Karpas-422 (cell line): Measurements from ENCODE around the gene TMEM235. TPM values are rescaled to one million over a fixed set of nuclear protein-coding genes. Genes with fewer than 3 reads are reported as not detected.
A peak's percentile ranks its signal among the peaks of the same experiment; 100 is the strongest.

ENCODE experiments used
- DNase-seq: peaks from one replicate; pipeline ENCODE4 v3.0.0-alpha.2; 2015
- H2AFZ ChIP-seq: fragments of 200-600 bp; sonication (generic); 2 replicates; pipeline ENCODE4 v1.6.1; 2014; ENCODE audit warnings: antibody characterized with exemption, low read length, mixed read lengths
- H3K27ac ChIP-seq: fragments of 200-600 bp; sonication (generic); 2 replicates; pipeline ENCODE4 v1.5.1; 2014; ENCODE audit warnings: mild to moderate bottlenecking, low read length, moderate library complexity
- H3K27me3 ChIP-seq: fragments of 200-600 bp; sonication (generic); 2 replicates; pipeline ENCODE4 v1.6.1; 2014; ENCODE audit warnings: low read length, mixed read lengths
- H3K36me3 ChIP-seq: fragments of 200-600 bp; sonication (generic); 2 replicates; pipeline ENCODE4 v1.6.1; 2014; ENCODE audit warnings: low read length, mixed read lengths; ENCODE audit not compliant: insufficient read depth
- H3K4me1 ChIP-seq: fragments of 200-600 bp; sonication (generic); 2 replicates; pipeline ENCODE4 v1.6.1; 2014; ENCODE audit warnings: mild to moderate bottlenecking, low read length, mixed read lengths
- H3K4me2 ChIP-seq: fragments of 200-600 bp; sonication (generic); 2 replicates; pipeline ENCODE4 v1.6.1; 2014; ENCODE audit warnings: low read length, low read depth, mild to moderate bottlenecking; ENCODE audit not compliant: poor library complexity, severe bottlenecking
- H3K4me3 ChIP-seq: fragments of 200-600 bp; sonication (generic); 2 replicates; pipeline ENCODE4 v1.5.1; 2014; ENCODE audit warnings: mild to moderate bottlenecking, antibody characterized with exemption, low read length, mixed read lengths
- H3K79me2 ChIP-seq: fragments of 200-600 bp; sonication (generic); 2 replicates; pipeline ENCODE4 v1.6.1; 2014; ENCODE audit warnings: mild to moderate bottlenecking, low read length, mixed read lengths
- H3K9ac ChIP-seq: fragments of 200-600 bp; sonication (generic); 2 replicates; pipeline ENCODE4 v1.6.0; 2014; ENCODE audit warnings: low read length
- H3K9me2 ChIP-seq: fragments of 200-600 bp; sonication (generic), shearing (Covaris generic); replicated peaks from 2 replicates; pipeline ENCODE4 v1.6.0; 2014; ENCODE audit warnings: mild to moderate bottlenecking, low read length, moderate library complexity; ENCODE audit not compliant: insufficient read depth
- H3K9me3 ChIP-seq: fragments of 300-700, 200-600 bp; sonication (generic); 2 replicates; pipeline ENCODE4 v1.6.1; 2014; ENCODE audit warnings: low read length, mixed read lengths
- H4K20me1 ChIP-seq: fragments of 200-600 bp; sonication (generic); 2 replicates; pipeline ENCODE4 v1.6.1; 2014; ENCODE audit warnings: mild to moderate bottlenecking, antibody characterized with exemption, low read length, low read depth; ENCODE audit not compliant: insufficient read depth
- total RNA-seq: library from RNA; depleted of rRNA; stranded (reverse); fragments of >200 nt; shearing (Covaris generic); gene quantifications from 2 replicates; pipeline ENCODE4 v1.2.3, GENCODE V29; 2014; ENCODE audit warnings: low replicate concordance

TMEM235 gene
- total RNA-seq, 1 experiment from 2014 or later = not detected

- Histone ChIP-seq H3K27me3 (no peaks in the 10 kb centered on the region), H4K20me1 (no peaks in the 10 kb centered on the region), H3K9me3 (no peaks in the 10 kb centered on the region), H3K4me3 (no peak overlapping the region), H3K9ac (no peak overlapping the region), H2AFZ (no peak overlapping the region), H3K9me2 (no peaks in the 10 kb centered on the region), H3K4me1 (peaks cover 7% of the 10 kb centered on the region), H3K4me2 (no peak overlapping the region), H3K79me2 (peaks cover 10% of the 10 kb centered on the region), H3K36me3 (0 out of 2 replicates have a peak, but pooled peaks cover 7% of the 10 kb centered on the region), H3K27ac (no peak overlapping the region)
- DNase-seq = no peak
These were observed 21.3 kb upstream of the TMEM235 start for GRCh38 chr17:78210111-78210510.

DNA sequence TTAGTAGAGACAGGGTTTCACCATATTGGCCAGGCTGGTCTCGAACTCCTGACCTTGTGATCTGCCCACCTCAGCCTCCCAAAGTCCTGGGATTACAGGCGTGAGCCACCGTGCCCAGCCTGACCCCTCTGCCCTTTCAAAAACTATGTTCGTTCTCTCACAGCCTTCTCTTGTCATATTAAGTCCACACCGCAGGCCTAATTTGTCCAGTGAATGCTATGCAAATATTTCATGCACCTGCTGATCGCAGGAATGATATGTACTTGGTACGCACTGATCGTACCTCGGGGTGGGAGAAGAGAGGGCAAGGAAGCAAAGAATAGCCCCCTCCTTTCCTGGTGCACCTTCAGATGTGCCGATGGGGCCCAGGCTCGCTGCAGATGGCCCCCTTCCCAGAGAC is 20.4 kb upstream of the TMEM235 start:
- Histone ChIP-seq H3K9me3 (no peaks in the 10 kb centered on the region), H3K27ac (no peak overlapping the region), H2AFZ (no peak overlapping the region), H3K9me2 (no peaks in the 10 kb centered on the region), H3K27me3 (no peaks in the 10 kb centered on the region), H3K9ac (no peak overlapping the region), H3K79me2 (peaks cover 19% of the 10 kb centered on the region), H3K4me1 (peaks cover 14% of the 10 kb centered on the region), H3K36me3 (0 out of 2 replicates have a peak, but pooled peaks cover 10% of the 10 kb centered on the region), H3K4me2 (no peak overlapping the region), H3K4me3 (no peak overlapping the region), H4K20me1 (no peaks in the 10 kb centered on the region)
- no peak for DNase-seq

DNA sequence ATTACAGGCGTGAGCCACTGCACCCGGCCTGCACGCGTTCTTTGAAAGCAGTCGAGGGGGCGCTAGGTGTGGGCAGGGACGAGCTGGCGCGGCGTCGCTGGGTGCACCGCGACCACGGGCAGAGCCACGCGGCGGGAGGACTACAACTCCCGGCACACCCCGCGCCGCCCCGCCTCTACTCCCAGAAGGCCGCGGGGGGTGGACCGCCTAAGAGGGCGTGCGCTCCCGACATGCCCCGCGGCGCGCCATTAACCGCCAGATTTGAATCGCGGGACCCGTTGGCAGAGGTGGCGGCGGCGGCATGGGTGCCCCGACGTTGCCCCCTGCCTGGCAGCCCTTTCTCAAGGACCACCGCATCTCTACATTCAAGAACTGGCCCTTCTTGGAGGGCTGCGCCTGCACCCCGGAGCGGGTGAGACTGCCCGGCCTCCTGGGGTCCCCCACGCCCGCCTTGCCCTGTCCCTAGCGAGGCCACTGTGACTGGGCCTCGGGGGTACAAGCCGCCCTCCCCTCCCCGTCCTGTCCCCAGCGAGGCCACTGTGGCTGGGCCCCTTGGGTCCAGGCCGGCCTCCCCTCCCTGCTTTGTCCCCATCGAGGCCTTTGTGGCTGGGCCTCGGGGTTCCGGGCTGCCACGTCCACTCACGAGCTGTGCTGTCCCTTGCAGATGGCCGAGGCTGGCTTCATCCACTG is 17.3 kb upstream of the TMEM235 start, which contains the start of gene BIRC5:
BIRC5 (plus strand) TSS at position 238 of the 690 bp plus-strand sequence; CDS start at position 302, 64 bp downstream.
- H2AFZ ChIP-seq = peak within 1 kb of the TSS; percentile 32; the same call in 1 of the 2 replicates
- peak within 1 kb of the TSS; percentile 99 for H3K4me2 ChIP-seq
- peaks cover 14% of the 10 kb centered on the region for H3K36me3 ChIP-seq
- DNase-seq = peak; percentile 97
- no peaks in the 10 kb centered on the region for H4K20me1 ChIP-seq
- peak within 1 kb of the TSS; percentile 99 for H3K9ac ChIP-seq
- no peaks in the 10 kb centered on the region for H3K9me2 ChIP-seq
- H3K4me1 ChIP-seq = peaks cover 14% of the 10 kb centered on the region
- H3K27me3 ChIP-seq = no peaks in the 10 kb centered on the region
- peak within 1 kb of the TSS; percentile 84 for H3K27ac ChIP-seq
- peaks cover 26% of the 10 kb centered on the region for H3K79me2 ChIP-seq
- H3K9me3 ChIP-seq = no peaks in the 10 kb centered on the region
- H3K4me3 ChIP-seq = peak within 1 kb of the TSS; percentile 100

DNA sequence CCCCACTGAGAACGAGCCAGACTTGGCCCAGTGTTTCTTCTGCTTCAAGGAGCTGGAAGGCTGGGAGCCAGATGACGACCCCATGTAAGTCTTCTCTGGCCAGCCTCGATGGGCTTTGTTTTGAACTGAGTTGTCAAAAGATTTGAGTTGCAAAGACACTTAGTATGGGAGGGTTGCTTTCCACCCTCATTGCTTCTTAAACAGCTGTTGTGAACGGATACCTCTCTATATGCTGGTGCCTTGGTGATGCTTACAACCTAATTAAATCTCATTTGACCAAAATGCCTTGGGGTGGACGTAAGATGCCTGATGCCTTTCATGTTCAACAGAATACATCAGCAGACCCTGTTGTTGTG is 16.7 kb upstream of the TMEM235 start:
- Histone ChIP-seq H3K9me2 (no peaks in the 10 kb centered on the region), H2AFZ (peak overlapping the region; percentile 32; the same call in 1 of the 2 replicates), H3K36me3 (peaks cover 14% of the 10 kb centered on the region), H3K27ac (peak overlapping the region; percentile 84), H3K4me1 (peaks cover 14% of the 10 kb centered on the region), H4K20me1 (no peaks in the 10 kb centered on the region), H3K4me2 (peak overlapping the region; percentile 99), H3K9ac (peak overlapping the region; percentile 99), H3K9me3 (no peaks in the 10 kb centered on the region), H3K79me2 (peaks cover 26% of the 10 kb centered on the region), H3K27me3 (no peaks in the 10 kb centered on the region), H3K4me3 (peak overlapping the region; percentile 100)
- DNase-seq = no peak

DNA sequence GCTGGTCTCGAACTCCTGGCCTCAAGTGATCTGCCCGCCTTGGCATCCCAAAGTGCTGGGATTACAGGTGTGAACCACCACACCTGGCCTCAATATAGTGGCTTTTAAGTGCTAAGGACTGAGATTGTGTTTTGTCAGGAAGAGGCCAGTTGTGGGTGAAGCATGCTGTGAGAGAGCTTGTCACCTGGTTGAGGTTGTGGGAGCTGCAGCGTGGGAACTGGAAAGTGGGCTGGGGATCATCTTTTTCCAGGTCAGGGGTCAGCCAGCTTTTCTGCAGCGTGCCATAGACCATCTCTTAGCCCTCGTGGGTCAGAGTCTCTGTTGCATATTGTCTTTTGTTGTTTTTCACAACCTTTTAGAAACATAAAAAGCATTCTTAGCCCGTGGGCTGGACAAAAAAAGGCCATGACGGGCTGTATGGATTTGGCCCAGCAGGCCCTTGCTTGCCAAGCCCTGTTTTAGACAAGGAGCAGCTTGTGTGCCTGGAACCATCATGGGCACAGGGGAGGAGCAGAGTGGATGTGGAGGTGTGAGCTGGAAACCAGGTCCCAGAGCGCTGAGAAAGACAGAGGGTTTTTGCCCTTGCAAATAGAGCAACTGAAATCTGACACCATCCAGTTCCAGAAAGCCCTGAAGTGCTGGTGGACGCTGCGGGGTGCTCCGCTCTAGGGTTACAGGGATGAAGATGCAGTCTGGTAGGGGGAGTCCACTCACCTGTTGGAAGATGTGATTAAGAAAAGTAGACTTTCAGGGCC is 11.9 kb upstream of the TMEM235 start:
- no peak for DNase-seq
- Histone ChIP-seq H3K79me2 (peaks cover 21% of the 10 kb centered on the region), H3K4me3 (no peak overlapping the region), H3K9ac (no peak overlapping the region), H4K20me1 (no peaks in the 10 kb centered on the region), H3K9me2 (no peaks in the 10 kb centered on the region), H3K9me3 (no peaks in the 10 kb centered on the region), H2AFZ (no peak overlapping the region), H3K27me3 (no peaks in the 10 kb centered on the region), H3K36me3 (peaks cover 33% of the 10 kb centered on the region), H3K4me2 (no peak overlapping the region), H3K27ac (no peak overlapping the region), H3K4me1 (peaks cover 11% of the 10 kb centered on the region)

- Histone ChIP-seq H3K4me3 (no peak overlapping the region), H3K9me3 (no peaks in the 10 kb centered on the region), H3K27me3 (no peaks in the 10 kb centered on the region), H4K20me1 (no peaks in the 10 kb centered on the region), H3K27ac (no peak overlapping the region), H2AFZ (no peak overlapping the region), H3K4me2 (no peak overlapping the region), H3K79me2 (no peaks in the 10 kb centered on the region), H3K9me2 (no peaks in the 10 kb centered on the region), H3K36me3 (peaks cover 22% of the 10 kb centered on the region), H3K4me1 (no peaks in the 10 kb centered on the region), H3K9ac (no peak overlapping the region)
- DNase-seq = no peak
These were observed 8.4 kb upstream of the TMEM235 start for GRCh38 chr17:78223061-78223460.

DNA sequence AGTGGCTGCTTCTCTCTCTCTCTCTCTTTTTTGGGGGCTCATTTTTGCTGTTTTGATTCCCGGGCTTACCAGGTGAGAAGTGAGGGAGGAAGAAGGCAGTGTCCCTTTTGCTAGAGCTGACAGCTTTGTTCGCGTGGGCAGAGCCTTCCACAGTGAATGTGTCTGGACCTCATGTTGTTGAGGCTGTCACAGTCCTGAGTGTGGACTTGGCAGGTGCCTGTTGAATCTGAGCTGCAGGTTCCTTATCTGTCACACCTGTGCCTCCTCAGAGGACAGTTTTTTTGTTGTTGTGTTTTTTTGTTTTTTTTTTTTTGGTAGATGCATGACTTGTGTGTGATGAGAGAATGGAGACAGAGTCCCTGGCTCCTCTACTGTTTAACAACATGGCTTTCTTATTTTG is 7.7 kb upstream of the TMEM235 start:
- H3K36me3 ChIP-seq = peaks cover 22% of the 10 kb centered on the region
- no peak for DNase-seq
- no peaks in the 10 kb centered on the region for H3K27me3 ChIP-seq
- no peak overlapping the region for H3K4me2 ChIP-seq
- no peak overlapping the region for H3K4me3 ChIP-seq
- no peak overlapping the region for H3K27ac ChIP-seq
- H3K9ac ChIP-seq = no peak overlapping the region
- H3K79me2 ChIP-seq = no peaks in the 10 kb centered on the region
- H3K9me2 ChIP-seq = no peaks in the 10 kb centered on the region
- H3K9me3 ChIP-seq = no peaks in the 10 kb centered on the region
- H4K20me1 ChIP-seq = no peaks in the 10 kb centered on the region
- H2AFZ ChIP-seq = no peak overlapping the region
- no peaks in the 10 kb centered on the region for H3K4me1 ChIP-seq

DNA sequence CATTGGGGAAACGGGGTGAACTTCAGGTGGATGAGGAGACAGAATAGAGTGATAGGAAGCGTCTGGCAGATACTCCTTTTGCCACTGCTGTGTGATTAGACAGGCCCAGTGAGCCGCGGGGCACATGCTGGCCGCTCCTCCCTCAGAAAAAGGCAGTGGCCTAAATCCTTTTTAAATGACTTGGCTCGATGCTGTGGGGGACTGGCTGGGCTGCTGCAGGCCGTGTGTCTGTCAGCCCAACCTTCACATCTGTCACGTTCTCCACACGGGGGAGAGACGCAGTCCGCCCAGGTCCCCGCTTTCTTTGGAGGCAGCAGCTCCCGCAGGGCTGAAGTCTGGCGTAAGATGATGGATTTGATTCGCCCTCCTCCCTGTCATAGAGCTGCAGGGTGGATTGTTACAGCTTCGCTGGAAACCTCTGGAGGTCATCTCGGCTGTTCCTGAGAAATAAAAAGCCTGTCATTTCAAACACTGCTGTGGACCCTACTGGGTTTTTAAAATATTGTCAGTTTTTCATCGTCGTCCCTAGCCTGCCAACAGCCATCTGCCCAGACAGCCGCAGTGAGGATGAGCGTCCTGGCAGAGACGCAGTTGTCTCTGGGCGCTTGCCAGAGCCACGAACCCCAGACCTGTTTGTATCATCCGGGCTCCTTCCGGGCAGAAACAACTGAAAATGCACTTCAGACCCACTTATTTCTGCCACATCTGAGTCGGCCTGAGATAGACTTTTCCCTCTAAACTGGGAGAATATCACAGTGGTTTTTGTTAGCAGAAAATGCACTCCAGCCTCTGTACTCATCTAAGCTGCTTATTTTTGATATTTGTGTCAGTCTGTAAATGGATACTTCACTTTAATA is 7.0 kb upstream of the TMEM235 start:
- Histone ChIP-seq H3K36me3 (peaks cover 19% of the 10 kb centered on the region), H3K9me3 (no peaks in the 10 kb centered on the region), H4K20me1 (no peaks in the 10 kb centered on the region), H2AFZ (no peak overlapping the region), H3K9me2 (no peaks in the 10 kb centered on the region), H3K9ac (no peak overlapping the region), H3K4me2 (no peak overlapping the region), H3K4me1 (no peaks in the 10 kb centered on the region), H3K27me3 (no peaks in the 10 kb centered on the region), H3K27ac (no peak overlapping the region), H3K79me2 (no peaks in the 10 kb centered on the region), H3K4me3 (no peak overlapping the region)
- DNase-seq = no peak
